K562 (cell line): Measurements from ENCODE around the gene P2RX3. TPM values are rescaled to one million over a fixed set of nuclear protein-coding genes. Genes with fewer than 3 reads are reported as not detected.

Source experiments
- ATAC-seq: fragments of 200-7000 bp; cut with Tn5 transposase; 3 replicates; pipeline ENCODE4 v1.9.1; 2020; ENCODE audit warnings: moderate library complexity
- BruUV-seq: library from RNA; stranded (reverse); fragments of 400-500 nt; replicated peaks from 2 replicates; lab custom pipeline; 2021; lab: Mats Ljungman, UMichigan
- CTCF ChIA-PET: fragments of 300-600 bp; formaldehyde crosslinking; extraction: SDS; loops from one replicate; lab custom pipeline; 2021; ENCODE audit warnings: low intra/inter-chr PET ratio; lab: Yijun Ruan, JAX
- POLR2A ChIA-PET: fragments of 300-600, 350-650 bp; sonication (Branson Sonifier 250); formaldehyde crosslinking; extraction: SDS; loops from one replicate; lab custom pipeline; 2021; ENCODE audit warnings: antibody characterized with exemption, inconsistent platforms; lab: Yijun Ruan, JAX
- DNase-seq, 4 experiments: peaks; one replicate each; pipeline versions ENCODE4 v3.0.0 to v3.0.0-alpha.2; 2011 to 2018; ENCODE audit warnings: low spot score in 3 of 4, mixed read lengths in 3 of 4; ENCODE audit errors: extremely low read depth in 1 of 4
- FAIRE-seq: peaks from 2 replicates; lab custom pipeline; 2011; peaks lifted over from hg19 to GRCh38; lab: Jason Lieb, UNC
- H2AFZ ChIP-seq: 2 replicates; pipeline ENCODE4 v1.6.0; 2011; ENCODE audit warnings: low read depth, low read length, control low read depth, inconsistent platforms
- H3K27ac ChIP-seq: fragments of 200-600 bp; 3 replicates; pipeline ENCODE4 v1.8.0; 2011; ENCODE audit warnings: low read depth, mild to moderate bottlenecking, control low read depth, inconsistent platforms, low read length, moderate library complexity, mixed read lengths; ENCODE audit errors: extremely low read depth
- H3K27me3 ChIP-seq, 2 experiments: fragments of 300-600 bp in 1 of 2; 2 replicates in 1 of 2; 3 replicates in 1 of 2; pipeline versions ENCODE4 v1.6.0 to v1.8.0; 2011; ENCODE audit warnings: inconsistent platforms in 2 of 2, low read length in 2 of 2, mild to moderate bottlenecking in 1 of 2, mixed read lengths in 1 of 2, moderate library complexity in 1 of 2; ENCODE audit not compliant: control insufficient read depth in 2 of 2, insufficient read depth in 2 of 2
- H3K36me3 ChIP-seq: fragments of 300-600 bp; 3 replicates; pipeline ENCODE4 v1.8.0; 2011; ENCODE audit warnings: mild to moderate bottlenecking, low read length, inconsistent platforms; ENCODE audit not compliant: control insufficient read depth, insufficient read depth
- H3K4me1 ChIP-seq, 2 experiments: fragments of 200-600 bp in 1 of 2; replicated peaks in 1 of 2; 2 replicates in 1 of 2; 3 replicates in 1 of 2; pipeline versions ENCODE4 v1.5.1 to v1.8.0; 2011; ENCODE audit warnings: inconsistent platforms in 2 of 2, low read length in 2 of 2, mild to moderate bottlenecking in 1 of 2, mixed read lengths in 1 of 2, moderate library complexity in 1 of 2; ENCODE audit not compliant: control insufficient read depth in 2 of 2, insufficient read depth in 2 of 2
- H3K4me2 ChIP-seq: 2 replicates; pipeline ENCODE4 v1.6.1; 2011; ENCODE audit warnings: low read length, control low read depth, inconsistent platforms, mixed read lengths; ENCODE audit not compliant: insufficient read depth
- H3K4me3 ChIP-seq: fragments of 200-600 bp; sonication (generic), shearing (Covaris generic); 2 replicates; pipeline ENCODE4 v1.5.1; 2016; ENCODE audit warnings: control low read depth, inconsistent platforms
- H3K79me2 ChIP-seq: fragments of 200-600 bp; 3 replicates; pipeline ENCODE4 v1.8.0; 2011; ENCODE audit warnings: low read length, inconsistent platforms; ENCODE audit not compliant: control insufficient read depth, insufficient read depth
- H3K9ac ChIP-seq, 2 experiments: 2 replicates each; pipeline versions ENCODE4 v1.6.0 to v1.6.1; 2011; ENCODE audit warnings: low read depth in 2 of 2, low read length in 2 of 2, control low read depth in 1 of 2, inconsistent platforms in 1 of 2, mild to moderate bottlenecking in 1 of 2, mixed read lengths in 1 of 2; ENCODE audit not compliant: insufficient read depth in 1 of 2
- H3K9me1 ChIP-seq: one replicate; pipeline ENCODE4 v1.6.0; 2011; ENCODE audit warnings: inconsistent platforms, mild to moderate bottlenecking, low read length, moderate library complexity; ENCODE audit not compliant: control insufficient read depth, insufficient read depth
- H3K9me3 ChIP-seq: replicated peaks from 2 replicates; pipeline ENCODE4 v1.5.1; 2011; ENCODE audit warnings: low read depth, low read length, inconsistent platforms; ENCODE audit not compliant: control insufficient read depth, insufficient read depth
- H4K20me1 ChIP-seq: replicated peaks from 2 replicates; pipeline ENCODE4 v1.6.1; 2011; ENCODE audit warnings: low read length, inconsistent platforms, mixed read lengths; ENCODE audit not compliant: control insufficient read depth, insufficient read depth
- ATF7 ChIP-seq: fragments of 450-650 bp; IDR thresholded peaks from 2 replicates; pipeline ENCODE4 v1.7.1; 2014; ENCODE audit warnings: mild to moderate bottlenecking, moderate library complexity
- BHLHE40 ChIP-seq: IDR thresholded peaks from 2 replicates; pipeline ENCODE4 v1.6.1; 2011; ENCODE audit warnings: low read length, improper control_type of control experiment
- CBFA2T2 ChIP-seq: fragments of 450-650 bp; conservative IDR thresholded peaks from 2 replicates; pipeline ENCODE4 v1.6.1; 2017; ENCODE audit warnings: mild to moderate bottlenecking
- CBX3 ChIP-seq, 2 experiments: IDR thresholded peaks; 1 replicate in 1 of 2; 2 replicates in 1 of 2; pipeline ENCODE4 v1.6.1; 2012; ENCODE audit warnings: inconsistent platforms in 2 of 2, low read length in 2 of 2, borderline replicate concordance in 1 of 2, control low read depth in 1 of 2
- CHD2 ChIP-seq: IDR thresholded peaks from 2 replicates; pipeline ENCODE4 v1.6.1; 2011; ENCODE audit warnings: low read depth, low read length
- DIDO1 ChIP-seq: fragments of 450-650 bp; IDR thresholded peaks from 2 replicates; pipeline ENCODE4 v1.6.1; 2016; ENCODE audit warnings: low read depth, missing biosample characterization, missing genetic modification characterization
- EGR1 ChIP-seq: fragments of 450-650 bp; conservative IDR thresholded peaks from 2 replicates; pipeline ENCODE4 v1.6.1; 2017; ENCODE audit warnings: mild to moderate bottlenecking
- HMGN3 ChIP-seq: IDR thresholded peaks from 2 replicates; pipeline ENCODE4 v1.6.1; 2011; ENCODE audit warnings: borderline replicate concordance, low read depth, mild to moderate bottlenecking, mixed read lengths, low read length; ENCODE audit not compliant: insufficient read length; ENCODE audit errors: extremely low read depth
- NBN ChIP-seq: fragments of 450-650 bp; IDR thresholded peaks from 2 replicates; pipeline ENCODE4 v1.6.1; 2016; ENCODE audit warnings: low read depth, mild to moderate bottlenecking
- NRF1 ChIP-seq, 2 experiments: fragments of 450-650 bp; IDR thresholded peaks in 1 of 2; conservative IDR thresholded peaks in 1 of 2; 2 replicates each; pipeline ENCODE4 v1.6.1; 2014; ENCODE audit warnings: mild to moderate bottlenecking in 2 of 2
- RBM14 ChIP-seq: fragments of 200-400 bp; formaldehyde crosslinking; IDR thresholded peaks from 2 replicates; pipeline ENCODE4 v1.6.1; 2018; ENCODE audit warnings: low read depth, mild to moderate bottlenecking, low read length, moderate library complexity, borderline replicate concordance; ENCODE audit not compliant: insufficient read depth
- RNF219 ChIP-seq: fragments of 250-450 bp; sonication (Bioruptor Pico); IDR thresholded peaks from 2 replicates; pipeline ENCODE4 v1.5.0; 2022; ENCODE audit warnings: mild to moderate bottlenecking
- SAFB ChIP-seq: fragments of 200-400 bp; formaldehyde crosslinking; IDR thresholded peaks from 2 replicates; pipeline ENCODE4 v1.6.1; 2017; ENCODE audit warnings: low read depth, low read length, borderline replicate concordance
- U2AF2 ChIP-seq: fragments of 200-400 bp; formaldehyde crosslinking; optimal IDR thresholded peaks from 2 replicates; pipeline ENCODE3; 2017; ENCODE audit warnings: low read depth, mild to moderate bottlenecking, low read length
- USF2 ChIP-seq: sonication (generic); formaldehyde crosslinking; IDR thresholded peaks from 2 replicates; pipeline ENCODE4 v1.5.0; 2020; ENCODE audit warnings: missing genetic modification reagents
- ZKSCAN1 ChIP-seq: fragments of 150-350 bp; IDR thresholded peaks from 2 replicates; pipeline ENCODE4 v1.6.1; 2016; ENCODE audit warnings: low read depth, low read length
- ZNF140 ChIP-seq: fragments of 250-450 bp; sonication (Bioruptor Pico); IDR thresholded peaks from 2 replicates; pipeline ENCODE4 v1.8.0; 2021; ENCODE audit warnings: moderate library complexity, mild to moderate bottlenecking, inconsistent platforms
- ZNF232 ChIP-seq: sonication (generic); formaldehyde crosslinking; IDR thresholded peaks from 2 replicates; pipeline ENCODE4 v1.8.0; 2022; ENCODE audit warnings: mild to moderate bottlenecking, missing genetic modification reagents
- ZNF766 ChIP-seq: fragments of 200-800 bp; sonication (Bioruptor generic); conservative IDR thresholded peaks from 2 replicates; pipeline ENCODE4 v1.6.1; 2016; ENCODE audit warnings: missing genetic modification characterization, missing compliant biosample characterization
- WGBS: fragments of 100-300 bp; shearing (Covaris generic); methylation state at CpG from one replicate; pipeline ENCODE4 v1.1.6; 2016; ENCODE audit warnings: low coverage, mixed read lengths; ENCODE audit not compliant: insufficient coverage; ENCODE audit errors: missing lambda C conversion rate; 5-methylcytosine and 5-hydroxymethylcytosine counted together
- in situ Hi-C: fragments of 300-500 bp; cut with MboI; formaldehyde crosslinking; loops from 4 replicates; pipeline ENCODE4 v1.15.0; 2018; ENCODE audit warnings: inconsistent platforms, mixed read lengths
- intact Hi-C: fragments of 100-400 bp; cut with micrococcal nuclease; formaldehyde crosslinking; loops from 2 replicates; pipeline ENCODE4 v1.14.2; 2022
- polyA plus RNA-seq, 8 experiments: library from polyadenylated mRNA; depleted of rRNA in 4 of 8; stranded (reverse) in 5 of 8; unstranded in 3 of 8; fragments of >200 nt; fragmentation: Nextera tagmentation in 2 of 8; fragmentation: Illumina TruSeq in 1 of 8; extraction: Ambion mirVana in 2 of 8; extraction: Trizol in 1 of 8; gene quantifications; 2 replicates each; pipeline versions ENCODE4 v1.2.1 to v1.2.3, GENCODE V29; 2011 to 2014; ENCODE audit warnings: inconsistent platforms in 1 of 8, missing spikeins in 1 of 8
- total RNA-seq, 7 experiments: library from RNA; depleted of rRNA in 6 of 7; stranded (reverse); fragments of >200 nt in 6 of 7; fragmentation: Illumina TruSeq in 2 of 7; extraction: Trizol in 2 of 7; gene quantifications; 2 replicates each; pipeline versions ENCODE4 v1.2.1 to v1.2.3, GENCODE V29; 2011 to 2021; ENCODE audit warnings: low replicate concordance in 1 of 7

Gene P2RX3
- total and polyA plus RNA-seq, 9 of the 15 experiments (the other 6 are each of a cell fraction or from before 2014, with no cell fraction given) = not detected

DNA sequence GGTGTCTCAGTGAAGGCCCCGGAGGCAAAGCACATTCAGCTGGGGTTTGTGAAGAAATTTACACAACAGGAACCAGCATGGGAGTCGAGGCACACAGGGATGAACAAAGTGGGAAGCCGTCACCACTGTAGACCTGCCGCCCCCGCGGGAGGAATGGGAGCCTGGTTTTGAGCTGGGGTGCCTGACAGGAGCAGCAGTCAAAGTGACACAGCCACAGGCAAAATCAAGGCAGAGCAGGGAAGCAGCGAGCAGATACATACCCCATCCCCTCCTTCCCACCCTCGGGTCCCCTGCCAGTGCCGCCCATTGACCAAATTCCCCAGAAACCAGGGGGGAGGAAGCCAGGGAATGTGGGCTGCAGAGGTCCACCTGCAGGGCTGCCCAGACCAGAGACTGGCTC lies 20.8 kb downstream of the P2RX3 start:
- FAIRE-seq = no peak
- ChIA-PET CTCF (no interaction called here), POLR2A (interaction anchor here (0.6 to 1.6 kb wide), 4 partner anchors 9 to 37 kb away, joined by 3 to 4 read pairs (median 3); no protein-coding TSS in a partner anchor)
- H3K79me2 ChIP-seq = no peaks in the 10 kb centered on the region
- BruUV-seq = no TSS peak
- H3K9me1 ChIP-seq = no peaks in the 10 kb centered on the region
- ATAC-seq = peak; percentile 14; the same call in 1 of the 3 replicates
- H3K4me3 ChIP-seq = no peak overlapping the region
- DNase-seq = no peak
- in situ Hi-C loops (no loop called here), intact Hi-C loops (loop anchor here (2.0 kb wide), 1 partner anchor 44 kb away; no protein-coding TSS in a partner anchor)
- H3K4me1 ChIP-seq = peaks cover 13 to 25% of the 10 kb centered on the region in 2 experiments
- no peaks in the 10 kb centered on the region for H3K27me3 ChIP-seq
- H3K9me3 ChIP-seq = no peaks in the 10 kb centered on the region
- peak overlapping the region; percentile 38; the same call in 1 of the 2 replicates for H2AFZ ChIP-seq
- H3K36me3 ChIP-seq = no peaks in the 10 kb centered on the region
- peak overlapping the region in 1 of 2 experiments; percentile 38; a peak in 2 of 4 replicates for H3K9ac ChIP-seq
- H3K4me2 ChIP-seq = no peak overlapping the region; the same call in 1 of the 2 replicates
- WGBS = 55% methylated on average over 8 of the region's 9 CpGs
- TF ChIP-seq NRF1 (conservative IDR thresholded peaks at IDR 0.05 in 1 of 2, IDR thresholded peaks at IDR 0.05 in 1 of 2) (0 out of 4 replicates have a peak, but pooled peaks have one; percentile 0 to 5), CHD2 (no peak), ZNF140 (CRISPR knock-in tag) (no peak), ZKSCAN1 (0 out of 2 replicates have a peak, but pooled peaks have one; percentile 7), CBX3 (IDR thresholded peaks at IDR 0.05; ENCODE audit: borderline replicate concordance in 1 of 2, low read length in 2 of 2) (no peak), CBFA2T2 (no peak), RBM14 (no peak), ATF7 (0 out of 2 replicates have a peak, but pooled peaks have one; percentile 5), ZNF232 (CRISPR knock-in tag) (no peak), EGR1 (peak; percentile 44; the same call in 1 of the 2 replicates), BHLHE40 (no peak), U2AF2 (no peak), DIDO1 (no peak), NBN (no peak), RNF219 (no peak), SAFB (no peak), USF2 (CRISPR knock-in tag) (no peak), HMGN3 (no peak), ZNF766 (CRISPR knock-in tag) (no peak)
- no peaks in the 10 kb centered on the region for H4K20me1 ChIP-seq
- H3K27ac ChIP-seq = no peak overlapping the region
